NCI-H128 (cell line): ENCODE data around the gene NTRK3.

ENCODE experiments used
- DNase-seq: peaks from one replicate; lab custom pipeline; 2025; ENCODE audit not compliant: unreplicated experiment; lab: John Stamatoyannopoulos, UW

Gene NTRK3

GRCh38 chr15:87906444-87906843 lies 350.1 kb downstream of the NTRK3 start:
- DNase-seq, result no peak

GRCh38 chr15:87902772-87903426 lies 353.6 kb downstream of the NTRK3 start:
- no peak for DNase-seq

- no peak for DNase-seq
Measured at GRCh38 chr15:87901926-87902690, 354.4 kb downstream of the NTRK3 start.

GRCh38 chr15:87901008-87901407 lies 355.5 kb downstream of the NTRK3 start:
- no peak for DNase-seq

- DNase-seq, result no peak
Measured at GRCh38 chr15:87896936-87897335, 359.6 kb downstream of the NTRK3 start.

GRCh38 chr15:87887177-87887576 lies 369.4 kb downstream of the NTRK3 start:
- DNase-seq, result no peak

- no peak for DNase-seq
Measured at GRCh38 chr15:87881026-87881425, 375.5 kb downstream of the NTRK3 start.

GRCh38 chr15:87877822-87878542 lies 378.6 kb downstream of the NTRK3 start:
- DNase-seq, result no peak

- no peak for DNase-seq
Measured at GRCh38 chr15:87877114-87877810, 379.3 kb downstream of the NTRK3 start.

- no peak for DNase-seq
Measured at GRCh38 chr15:87874896-87875711, 381.4 kb downstream of the NTRK3 start.

- no peak for DNase-seq
Measured at GRCh38 chr15:87873516-87873915, 383.0 kb downstream of the NTRK3 start.

GRCh38 chr15:87871731-87872320 lies 384.7 kb downstream of the NTRK3 start:
- DNase-seq, result no peak

GRCh38 chr15:87871258-87871681 lies 385.3 kb downstream of the NTRK3 start:
- no peak for DNase-seq

GRCh38 chr15:87866961-87867360 lies 389.6 kb downstream of the NTRK3 start:
- no peak for DNase-seq

- no peak for DNase-seq
Measured at GRCh38 chr15:87863152-87863551, 393.4 kb downstream of the NTRK3 start.

- no peak for DNase-seq
Measured at GRCh38 chr15:87860743-87861142, 395.8 kb downstream of the NTRK3 start.

- DNase-seq, result no peak
Measured at GRCh38 chr15:87858651-87859050, 397.9 kb downstream of the NTRK3 start.

- DNase-seq, result no peak
Measured at GRCh38 chr15:87851497-87851896, 405.0 kb downstream of the NTRK3 start.

GRCh38 chr15:87850916-87851315 lies 405.6 kb downstream of the NTRK3 start:
- DNase-seq, result no peak

- no peak for DNase-seq
Measured at GRCh38 chr15:87849181-87849580, 407.4 kb downstream of the NTRK3 start.
